8988T (cell line): ENCODE data around the gene ENO2.
A peak's percentile ranks its signal among the peaks of the same experiment; 100 is the strongest.

ENCODE experiments used
- DNase-seq: peaks from one replicate; pipeline ENCODE4 v3.0.0; 2011

Gene ENO2

GRCh38 chr12:6950811-6951540 lies 36.6 kb downstream of the ENO2 start, which contains the start of gene PTPN6:
Gene PTPN6 (plus strand): TSS chr12:6951356. CDS start chr12:6951513, 157 bp downstream.
- DNase-seq, result no peak

GRCh38 chr12:6951551-6952120 lies 37.3 kb downstream of the ENO2 start:
- DNase-seq, result no peak

GRCh38 chr12:6952121-6952862 lies 37.9 kb downstream of the ENO2 start:
- DNase-seq, result no peak

- no peak for DNase-seq
Observed at GRCh38 chr12:6952863-6953441, 38.6 kb downstream of the ENO2 start.

GRCh38 chr12:6953442-6954315 lies 39.3 kb downstream of the ENO2 start:
- no peak for DNase-seq

- no peak for DNase-seq
Observed at GRCh38 chr12:6954316-6955107, 40.1 kb downstream of the ENO2 start.

GRCh38 chr12:6955108-6956020 lies 41.0 kb downstream of the ENO2 start:
- no peak for DNase-seq

GRCh38 chr12:6956021-6956727 lies 41.8 kb downstream of the ENO2 start:
- no peak for DNase-seq

- no peak for DNase-seq
Observed at GRCh38 chr12:6957151-6957701, 42.8 kb downstream of the ENO2 start.

GRCh38 chr12:6957741-6958608 lies 43.6 kb downstream of the ENO2 start:
- DNase-seq, result no peak

- no peak for DNase-seq
Observed at GRCh38 chr12:6958609-6959057, 44.3 kb downstream of the ENO2 start.

GRCh38 chr12:6959058-6959804 lies 44.9 kb downstream of the ENO2 start:
- no peak for DNase-seq

- DNase-seq, result no peak
Observed at GRCh38 chr12:6959805-6960592, 45.6 kb downstream of the ENO2 start.

GRCh38 chr12:6960593-6961277 lies 46.4 kb downstream of the ENO2 start:
- DNase-seq, result no peak

GRCh38 chr12:6961278-6961694 lies 46.9 kb downstream of the ENO2 start:
- DNase-seq, result no peak

- peak; percentile 73 for DNase-seq
Observed at GRCh38 chr12:6961695-6962284, 47.4 kb downstream of the ENO2 start.
